T-helper 2 cell treated with Interferon-gamma antibody and Interleukin-4, amounts not matched to agents 100 ng/mL and 5 ng/mL, for 36 hours (primary cell): ENCODE data around the gene CDH18. TPM values are rescaled to one million over a fixed set of nuclear protein-coding genes. Genes with fewer than 3 reads are reported as not detected.

ENCODE experiments used
- intact Hi-C: fragments of 100-400 bp; cut with micrococcal nuclease; formaldehyde crosslinking; loops from one replicate; pipeline ENCODE4 v1.15.1; 2023
- total RNA-seq: library from RNA; stranded (reverse); gene quantifications from 2 replicates; pipeline ENCODE4 v1.2.3, GENCODE V29; 2022

The CDH18 gene
- total RNA-seq, 1 donor from 2014 or later, result not detected

DNA sequence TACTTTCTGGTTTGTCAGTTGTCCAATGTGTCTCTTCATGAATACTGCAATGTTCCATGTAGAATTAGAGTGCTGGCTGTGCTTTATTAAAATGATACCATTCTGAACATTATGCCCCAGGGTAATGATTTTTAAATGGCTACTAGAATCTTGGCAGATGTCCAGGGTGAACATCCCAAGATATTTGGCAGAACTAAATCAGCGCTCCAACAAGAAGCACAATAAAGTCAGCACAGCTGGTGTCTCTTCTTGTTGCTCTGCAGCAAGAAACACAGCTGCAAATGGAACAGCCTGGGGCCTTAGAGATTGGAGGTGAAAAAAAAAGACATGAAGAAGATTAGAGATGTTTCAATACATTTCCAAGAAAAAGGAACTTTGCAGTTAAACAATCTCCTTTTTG lies 248.3 kb downstream of the CDH18 start:
- intact Hi-C loops, result no loop called here

DNA sequence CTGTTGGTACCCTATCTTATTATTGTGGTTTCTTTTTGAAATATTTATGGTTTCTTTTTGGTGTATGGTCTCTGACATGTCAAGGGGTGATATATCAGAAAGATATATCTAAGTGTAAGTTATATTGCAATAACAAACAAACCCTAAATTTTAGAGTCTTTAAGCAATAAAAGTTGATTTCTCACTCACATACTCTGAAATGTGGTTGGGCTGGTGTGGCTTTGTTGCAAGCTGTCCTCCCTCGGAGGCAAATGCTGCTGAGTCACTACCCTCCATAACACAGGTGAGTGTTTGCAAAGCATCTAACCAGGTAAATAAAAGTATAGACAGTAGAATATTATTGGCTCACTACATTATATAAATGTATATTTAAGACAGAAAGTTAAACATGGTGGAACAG lies 253.2 kb downstream of the CDH18 start:
- intact Hi-C loops, result no loop called here

- intact Hi-C loops, result no loop called here
Observed at GRCh38 chr5:19733612-19734495, 254.1 kb downstream of the CDH18 start.

DNA sequence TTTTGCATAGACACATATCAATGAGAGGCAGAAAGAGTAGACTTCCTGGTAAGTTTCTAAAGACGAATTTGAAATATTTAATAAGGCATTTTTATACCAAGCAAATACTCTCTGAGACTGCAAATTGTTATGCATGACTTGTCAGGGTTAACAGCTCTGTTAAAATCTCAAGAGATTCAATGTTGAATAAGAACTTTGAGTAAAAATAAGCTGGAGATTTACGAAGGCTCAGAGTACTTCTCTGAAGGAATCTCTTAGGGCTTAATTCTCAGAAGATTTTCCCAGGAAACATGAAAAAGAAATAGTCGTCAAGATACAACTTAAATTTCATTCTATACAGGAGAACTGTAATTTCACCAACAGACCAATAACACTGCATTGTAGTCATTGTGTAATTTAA lies 259.4 kb downstream of the CDH18 start:
- intact Hi-C loops, result no loop called here

GRCh38 chr5:19719109-19719508 lies 268.9 kb downstream of the CDH18 start:
- intact Hi-C loops, result no loop called here

GRCh38 chr5:19713740-19714139 lies 274.3 kb downstream of the CDH18 start:
- intact Hi-C loops, result no loop called here

DNA sequence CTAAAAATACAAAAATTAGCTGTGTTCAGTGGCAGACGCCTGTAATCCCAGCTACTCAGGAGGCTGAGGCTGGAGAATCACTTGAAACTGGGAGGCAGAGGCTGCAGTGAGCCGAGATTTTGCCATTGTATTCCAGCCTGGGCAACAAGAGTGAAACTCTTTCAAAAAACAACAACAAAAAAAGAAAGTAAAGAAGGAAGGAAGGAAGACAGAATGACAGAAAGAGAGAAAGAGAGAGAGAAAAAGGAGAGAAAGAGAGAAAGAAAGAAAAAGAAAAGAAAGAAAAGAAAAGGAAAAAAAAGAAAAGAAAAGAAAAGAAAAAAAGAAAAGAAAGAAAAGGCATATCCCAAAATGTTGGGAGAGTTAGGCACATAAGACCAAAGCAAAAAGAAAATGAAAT lies 278.6 kb downstream of the CDH18 start:
- intact Hi-C loops, result no loop called here

GRCh38 chr5:19706776-19707175 lies 281.2 kb downstream of the CDH18 start:
- intact Hi-C loops, result no loop called here

GRCh38 chr5:19701731-19702130 lies 286.3 kb downstream of the CDH18 start:
- intact Hi-C loops, result no loop called here

DNA sequence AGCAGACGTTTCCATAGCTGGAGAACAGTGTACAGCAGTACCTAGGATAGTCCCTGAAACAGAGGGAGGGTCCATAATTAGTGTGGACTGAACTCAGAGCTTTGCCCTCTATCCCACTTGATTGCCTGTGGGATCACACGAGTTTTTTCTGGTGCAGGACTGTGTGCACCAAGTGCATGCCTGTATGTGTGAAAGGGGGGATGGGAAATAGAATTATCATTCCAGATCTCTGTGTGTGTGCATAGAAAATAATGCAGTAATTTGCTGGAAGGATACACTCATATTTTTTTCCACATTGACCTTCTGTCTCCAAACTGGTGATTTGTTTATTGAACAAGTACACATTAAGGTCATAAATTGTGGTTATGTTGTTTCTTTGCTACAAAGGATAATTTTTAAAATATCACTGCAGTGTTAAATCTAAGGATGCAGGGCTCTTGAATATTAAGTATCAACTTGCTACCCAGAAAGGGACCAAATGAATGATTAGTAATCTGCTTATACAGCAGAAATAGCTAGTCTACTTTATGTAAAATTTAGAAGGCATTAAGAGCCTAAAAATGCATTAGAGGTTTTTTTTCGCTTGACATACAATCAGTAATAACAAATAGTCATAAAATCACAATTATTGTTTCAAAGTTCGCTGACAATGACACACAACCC lies 292.9 kb downstream of the CDH18 start:
- intact Hi-C loops, result no loop called here

DNA sequence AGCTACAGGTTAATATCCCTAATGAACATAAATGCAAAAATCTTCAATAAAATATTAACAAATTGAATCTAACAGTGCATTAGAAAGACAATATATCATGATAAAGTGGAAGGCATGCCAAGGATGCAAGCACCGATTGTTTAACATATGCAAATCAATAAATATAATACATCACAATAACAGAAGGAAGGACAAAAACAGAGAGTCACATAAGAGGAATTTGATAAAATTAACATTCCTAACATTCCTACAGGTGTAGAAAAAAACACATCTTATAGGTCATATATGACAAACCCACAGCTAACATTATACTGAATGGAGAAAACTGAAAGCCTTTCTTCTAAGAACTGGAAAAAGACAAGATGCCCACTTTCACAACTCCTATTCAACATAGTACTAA lies 297.0 kb downstream of the CDH18 start:
- intact Hi-C loops, result no loop called here

DNA sequence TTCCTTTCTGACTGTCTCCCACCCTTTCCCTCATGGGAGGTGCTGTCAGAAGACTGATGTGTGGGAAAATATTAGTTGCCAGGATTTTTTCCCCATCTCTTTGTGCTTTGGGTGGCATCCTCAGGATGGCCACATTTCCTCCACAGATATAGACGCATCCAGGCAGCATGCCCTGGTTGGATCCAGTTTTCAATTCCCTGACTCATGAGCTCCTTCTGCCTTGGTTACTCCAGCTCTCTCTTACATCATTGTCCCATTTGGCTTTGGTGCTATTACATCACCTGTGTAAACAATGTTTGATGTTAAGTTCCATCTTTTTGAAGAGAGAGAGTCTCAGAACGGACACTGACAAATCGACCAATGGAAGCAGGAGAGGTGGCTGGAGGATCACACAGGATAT lies 302.5 kb downstream of the CDH18 start:
- intact Hi-C loops, result no loop called here

GRCh38 chr5:19676895-19677294 lies 311.1 kb downstream of the CDH18 start:
- intact Hi-C loops, result no loop called here

DNA sequence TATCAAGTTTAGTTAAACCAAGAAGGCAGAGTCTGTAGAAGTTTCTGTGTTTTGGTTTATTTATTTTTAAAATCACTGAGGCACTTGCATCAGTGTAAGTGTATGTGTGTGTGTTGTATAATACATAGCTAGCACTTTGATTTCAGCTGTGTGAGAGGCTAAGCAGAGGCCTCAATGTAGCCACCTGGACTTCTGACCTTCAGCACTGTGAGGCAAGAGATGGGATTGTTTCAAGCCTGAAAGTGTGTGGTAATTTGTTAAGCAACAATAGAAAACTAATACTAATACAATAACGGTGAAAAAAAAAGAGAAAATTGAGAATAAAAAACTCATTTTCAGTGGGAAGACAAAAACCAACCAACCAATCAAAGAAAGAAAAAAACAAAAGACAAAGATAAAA lies 327.3 kb downstream of the CDH18 start:
- intact Hi-C loops, result no loop called here

GRCh38 chr5:19655627-19656026 lies 332.4 kb downstream of the CDH18 start:
- intact Hi-C loops, result no loop called here

DNA sequence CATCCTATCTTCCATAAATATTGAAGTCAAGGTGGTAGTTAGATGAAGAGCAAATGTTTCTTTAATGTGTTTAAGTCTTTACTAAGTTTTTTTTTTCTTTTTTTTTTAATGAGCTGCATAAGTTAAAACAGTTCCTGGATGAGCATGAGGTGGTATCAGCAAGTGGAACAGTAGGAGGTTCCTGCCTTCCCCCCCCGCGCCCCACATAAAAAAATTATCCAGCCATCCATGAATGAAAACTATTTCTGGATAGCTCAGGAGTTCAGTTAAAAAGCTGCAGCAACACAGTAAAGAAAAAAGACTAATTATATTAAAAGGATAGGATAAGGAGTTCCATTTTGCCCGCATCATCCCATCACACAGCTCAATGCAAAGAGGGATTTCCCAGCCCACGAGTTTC lies 349.5 kb downstream of the CDH18 start:
- intact Hi-C loops, result no loop called here

GRCh38 chr5:19630876-19631275 lies 357.1 kb downstream of the CDH18 start:
- intact Hi-C loops, result no loop called here

- intact Hi-C loops, result no loop called here
Observed at GRCh38 chr5:19626211-19626610, 361.8 kb downstream of the CDH18 start.

- intact Hi-C loops, result no loop called here
Observed at GRCh38 chr5:19625562-19625961, 362.4 kb downstream of the CDH18 start.

DNA sequence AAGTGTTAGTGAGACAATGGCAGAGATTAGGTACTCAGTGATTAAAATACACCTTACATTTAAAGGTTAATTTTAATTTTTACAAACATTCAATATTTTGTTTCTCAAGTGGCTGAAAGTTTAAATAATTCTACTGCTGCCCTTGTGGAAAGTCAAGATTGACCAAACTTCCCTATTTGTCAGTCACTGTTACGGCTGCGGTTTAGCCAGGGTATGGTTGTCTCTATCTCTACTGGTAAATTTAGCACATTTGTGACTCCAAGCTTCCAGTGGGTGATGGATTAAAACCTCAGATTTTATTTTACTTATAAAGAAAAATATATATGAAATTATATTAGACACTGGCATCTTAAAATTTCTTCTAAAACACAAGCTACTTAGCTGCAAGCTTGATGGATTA lies 368.4 kb downstream of the CDH18 start:
- intact Hi-C loops, result no loop called here

GRCh38 chr5:19616701-19617215 lies 371.2 kb downstream of the CDH18 start:
- intact Hi-C loops, result no loop called here

GRCh38 chr5:19615661-19616060 lies 372.3 kb downstream of the CDH18 start:
- intact Hi-C loops, result no loop called here

DNA sequence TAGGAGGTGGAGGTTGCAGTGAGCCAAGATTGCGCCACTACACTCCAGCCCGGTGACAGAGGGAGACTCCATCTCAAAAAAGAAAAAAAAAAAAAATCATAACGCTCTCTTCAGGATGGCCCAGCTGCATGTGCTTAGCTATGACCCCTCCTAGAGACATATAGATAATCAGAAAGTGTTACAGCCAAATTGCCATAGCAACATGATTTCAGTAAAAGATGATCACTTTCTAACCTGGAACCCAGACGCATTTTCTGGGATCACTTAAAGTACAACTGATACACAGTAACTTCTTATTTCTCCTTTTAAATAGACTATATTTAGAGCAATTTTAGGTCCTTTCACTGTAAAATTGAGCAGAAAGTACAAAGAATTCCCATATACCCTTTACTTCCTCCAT lies 372.9 kb downstream of the CDH18 start:
- intact Hi-C loops, result no loop called here
